Measurements from ENCODE around the gene SLC12A2. TPM values are rescaled to one million over a fixed set of nuclear protein-coding genes. Genes with fewer than 3 reads are reported as not detected.

SLC12A2 gene
- total RNA-seq, 1 experiment from 2014 or later = 36.9 TPM

- TF ChIP-seq CTCF (IDR thresholded peaks at IDR 0.05) (no peak), SIN3A (IDR thresholded peaks at IDR 0.05; ENCODE audit: borderline replicate concordance, insufficient read depth, low read depth, low read length) (no peak), POLR2AphosphoS5 (IDR thresholded peaks at IDR 0.05; ENCODE audit: low read depth, low read length) (no peak)
Observed at GRCh38 chr5:128197896-128198522, 114.4 kb downstream of the SLC12A2 start.

DNA sequence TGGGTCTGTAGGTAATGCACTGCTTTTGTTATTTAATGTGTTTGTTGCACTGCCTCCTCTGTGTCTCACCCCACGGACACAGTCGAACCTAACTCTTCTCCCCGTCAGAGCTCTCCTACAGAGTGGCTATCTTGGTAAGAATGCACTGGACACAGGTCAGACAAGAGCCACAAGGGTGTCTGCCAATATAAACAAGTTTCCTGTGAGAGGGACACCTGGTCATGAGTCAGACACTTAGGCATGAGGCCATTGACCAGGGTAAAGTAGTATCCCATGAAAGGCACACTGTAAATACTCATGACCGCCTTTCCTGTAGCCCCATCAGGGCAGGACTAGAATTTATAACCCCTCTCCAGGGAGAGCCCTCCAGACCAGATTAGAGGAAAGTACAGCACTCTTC lies 115.5 kb downstream of the SLC12A2 start:
- Histone ChIP-seq H3K4me1 (ENCODE audit: control insufficient read depth, insufficient read depth, low read length) (peaks cover 6% of the 10 kb centered on the region), H3K27ac (ENCODE audit: low read length) (no peak overlapping the region), H3K4me3 (ENCODE audit: low read depth in 2 of 2, low read length in 2 of 2) (no peak overlapping the region), H3K9me3 (ENCODE audit: control insufficient read depth, insufficient read depth, low read depth, low read length) (no peaks in the 10 kb centered on the region), H3K36me3 (ENCODE audit: control insufficient read depth, insufficient read depth, low read length) (no peaks in the 10 kb centered on the region), H3K27me3 (ENCODE audit: control insufficient read depth, insufficient read depth, low read length) (peaks cover 2% of the 10 kb centered on the region; the same call in 1 of the 2 replicates)
- POLR2A ChIA-PET = no interaction called here
- in situ Hi-C loops (cut with HindIII; ENCODE audit: low pct_unique_long_range_greater_than_20kb, low sequenced_read_pairs) = no loop called here
- BruUV-seq (replicated peaks) = no TSS peak
- peak; percentile 48 for DNase-seq (ENCODE audit: low read depth, low spot score)
- no peak for TF ChIP-seq SIN3A (IDR thresholded peaks at IDR 0.05; ENCODE audit: borderline replicate concordance, insufficient read depth, low read depth, low read length)
- no peak for TF ChIP-seq TCF7L2 (IDR thresholded peaks at IDR 0.05; ENCODE audit: low read depth, low read length)
- no peak for TF ChIP-seq POLR2AphosphoS5 (IDR thresholded peaks at IDR 0.05; ENCODE audit: low read depth, low read length)
- TF ChIP-seq REST (IDR thresholded peaks at IDR 0.05; ENCODE audit: insufficient read depth in 1 of 2, low read depth in 2 of 2, low read length in 1 of 2) = no peak
- TF ChIP-seq CTCF (IDR thresholded peaks at IDR 0.05) = no peak
- CTCF ChIA-PET = no interaction called here
- ATAC-seq = peak; percentile 54
- intact Hi-C loops (cut with micrococcal nuclease; ENCODE audit: unreplicated experiment) = no loop called here

More at GRCh38 chr5:128197896-128198522, 114.4 kb downstream of the SLC12A2 start:
- no peak for DNase-seq (ENCODE audit: low read depth, low spot score)
- H3K4me3 ChIP-seq (ENCODE audit: low read depth in 2 of 2, low read length in 2 of 2) = no peak overlapping the region
- H3K36me3 ChIP-seq (ENCODE audit: control insufficient read depth, insufficient read depth, low read length) = no peaks in the 10 kb centered on the region
- ChIA-PET POLR2A (no interaction called here), CTCF (no interaction called here)
- peaks cover 6% of the 10 kb centered on the region for H3K4me1 ChIP-seq (ENCODE audit: control insufficient read depth, insufficient read depth, low read length)
- ATAC-seq = no peak
- no peaks in the 10 kb centered on the region for H3K9me3 ChIP-seq (ENCODE audit: control insufficient read depth, insufficient read depth, low read depth, low read length)
- in situ Hi-C loops (cut with HindIII; ENCODE audit: low pct_unique_long_range_greater_than_20kb, low sequenced_read_pairs) (no loop called here), intact Hi-C loops (cut with micrococcal nuclease; ENCODE audit: unreplicated experiment) (no loop called here)
- BruUV-seq (replicated peaks) = no TSS peak
- peaks cover 2% of the 10 kb centered on the region; the same call in 1 of the 2 replicates for H3K27me3 ChIP-seq (ENCODE audit: control insufficient read depth, insufficient read depth, low read length)
- H3K27ac ChIP-seq (ENCODE audit: low read length) = no peak overlapping the region

All from Panc1 (cell line).